Measurements from ENCODE around the gene LTBP3. TPM values are rescaled to one million over a fixed set of nuclear protein-coding genes. Genes with fewer than 3 reads are reported as not detected.

LTBP3 gene
- total RNA-seq, 6 donors from 2014 or later = 99.9 to 479 (median 131) TPM

DNA sequence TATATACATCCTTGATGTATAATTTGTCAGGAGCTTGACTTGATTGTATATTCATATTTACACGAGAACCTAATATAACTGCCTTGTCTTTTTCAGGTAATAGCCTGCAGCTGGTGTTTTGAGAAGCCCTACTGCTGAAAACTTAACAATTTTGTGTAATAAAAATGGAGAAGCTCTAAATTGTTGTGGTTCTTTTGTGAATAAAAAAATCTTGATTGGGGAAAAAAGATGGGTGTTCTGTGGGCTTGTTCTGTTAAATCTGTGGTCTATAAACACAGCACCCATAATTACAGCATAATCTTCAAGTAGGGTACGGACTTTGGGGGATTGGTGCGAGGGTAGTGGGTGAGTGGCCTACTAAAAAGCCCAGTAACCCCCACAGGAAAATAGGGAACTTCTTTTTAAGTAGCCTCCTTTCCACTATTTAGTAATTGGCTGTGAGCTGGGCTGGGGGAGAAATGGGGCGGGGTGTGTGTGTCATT, 51.8 kb downstream of the LTBP3 start:
- no peak for DNase-seq
- ATAC-seq (ENCODE audit: low FRiP score in 2 of 2) = peak in 1 of 2 donors; percentile 4
- H3K9me3 ChIP-seq = no peaks in the 10 kb centered on the region
- peak overlapping the region; percentile 98 to 99 (median 98) for H3K27ac ChIP-seq
- no peaks in the 10 kb centered on the region for H3K27me3 ChIP-seq
- WGBS, 2 donors = 28 to 38% methylated on average over 4 of the region's 4 CpGs
- TF ChIP-seq POLR2AphosphoS5 (IDR thresholded peaks at IDR 0.05) = no peak
- TF ChIP-seq, protein P1, sequence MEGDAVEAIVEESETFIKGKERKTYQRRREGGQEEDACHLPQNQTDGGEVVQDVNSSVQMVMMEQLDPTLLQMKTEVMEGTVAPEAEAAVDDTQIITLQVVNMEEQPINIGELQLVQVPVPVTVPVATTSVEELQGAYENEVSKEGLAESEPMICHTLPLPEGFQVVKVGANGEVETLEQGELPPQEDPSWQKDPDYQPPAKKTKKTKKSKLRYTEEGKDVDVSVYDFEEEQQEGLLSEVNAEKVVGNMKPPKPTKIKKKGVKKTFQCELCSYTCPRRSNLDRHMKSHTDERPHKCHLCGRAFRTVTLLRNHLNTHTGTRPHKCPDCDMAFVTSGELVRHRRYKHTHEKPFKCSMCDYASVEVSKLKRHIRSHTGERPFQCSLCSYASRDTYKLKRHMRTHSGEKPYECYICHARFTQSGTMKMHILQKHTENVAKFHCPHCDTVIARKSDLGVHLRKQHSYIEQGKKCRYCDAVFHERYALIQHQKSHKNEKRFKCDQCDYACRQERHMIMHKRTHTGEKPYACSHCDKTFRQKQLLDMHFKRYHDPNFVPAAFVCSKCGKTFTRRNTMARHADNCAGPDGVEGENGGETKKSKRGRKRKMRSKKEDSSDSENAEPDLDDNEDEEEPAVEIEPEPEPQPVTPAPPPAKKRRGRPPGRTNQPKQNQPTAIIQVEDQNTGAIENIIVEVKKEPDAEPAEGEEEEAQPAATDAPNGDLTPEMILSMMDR (IDR thresholded peaks at IDR 0.05) = no peak
- no peak for TF ChIP-seq EP300 (IDR thresholded peaks at IDR 0.05)
- TF ChIP-seq POLR2A (IDR thresholded peaks at IDR 0.05) = no peak
- H3K36me3 ChIP-seq = peaks cover 37 to 60% (median 39%) of the 10 kb centered on the region in 4 donors
- H3K4me1 ChIP-seq = peaks cover 19 to 57% (median 37%) of the 10 kb centered on the region in 4 donors
- peak overlapping the region in 3 of 4 donors; percentile 65 to 72 (median 67) for H3K4me3 ChIP-seq

DNA sequence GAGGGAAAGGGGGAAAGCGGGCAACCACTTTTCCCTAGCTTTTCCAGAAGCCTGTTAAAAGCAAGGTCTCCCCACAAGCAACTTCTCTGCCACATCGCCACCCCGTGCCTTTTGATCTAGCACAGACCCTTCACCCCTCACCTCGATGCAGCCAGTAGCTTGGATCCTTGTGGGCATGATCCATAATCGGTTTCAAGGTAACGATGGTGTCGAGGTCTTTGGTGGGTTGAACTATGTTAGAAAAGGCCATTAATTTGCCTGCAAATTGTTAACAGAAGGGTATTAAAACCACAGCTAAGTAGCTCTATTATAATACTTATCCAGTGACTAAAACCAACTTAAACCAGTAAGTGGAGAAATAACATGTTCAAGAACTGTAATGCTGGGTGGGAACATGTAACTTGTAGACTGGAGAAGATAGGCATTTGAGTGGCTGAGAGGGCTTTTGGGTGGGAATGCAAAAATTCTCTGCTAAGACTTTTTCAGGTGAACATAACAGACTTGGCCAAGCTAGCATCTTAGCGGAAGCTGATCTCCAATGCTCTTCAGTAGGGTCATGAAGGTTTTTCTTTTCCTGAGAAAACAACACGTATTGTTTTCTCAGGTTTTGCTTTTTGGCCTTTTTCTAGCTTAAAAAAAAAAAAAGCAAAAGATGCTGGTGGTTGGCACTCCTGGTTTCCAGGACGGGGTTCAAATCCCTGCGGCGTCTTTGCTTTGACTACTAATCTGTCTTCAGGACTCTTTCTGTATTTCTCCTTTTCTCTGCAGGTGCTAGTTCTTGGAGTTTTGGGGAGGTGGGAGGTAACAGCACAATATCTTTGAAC, 52.5 kb downstream of the LTBP3 start:
- H3K9me3 ChIP-seq = no peaks in the 10 kb centered on the region
- TF ChIP-seq POLR2AphosphoS5 (IDR thresholded peaks at IDR 0.05) (peak; percentile 78 to 80), EP300 (IDR thresholded peaks at IDR 0.05) (no peak), POLR2A (IDR thresholded peaks at IDR 0.05) (peak in 2 of 4 donors; percentile 2 to 73)
- TF ChIP-seq, protein P1 (IDR thresholded peaks at IDR 0.05) = no peak
- WGBS, 2 donors = 15 to 19% methylated on average over 12 of the region's 12 CpGs
- peaks cover 37 to 66% (median 39%) of the 10 kb centered on the region in 4 donors for H3K36me3 ChIP-seq
- DNase-seq (no peak), ATAC-seq (ENCODE audit: low FRiP score in 2 of 2) (no peak)
- H3K27ac ChIP-seq = peak overlapping the region; percentile 98 to 99 (median 98)
- peaks cover 18 to 53% (median 37%) of the 10 kb centered on the region in 4 donors for H3K4me1 ChIP-seq
- peak overlapping the region; percentile 65 to 75 (median 70) for H3K4me3 ChIP-seq
- no peaks in the 10 kb centered on the region for H3K27me3 ChIP-seq

DNA sequence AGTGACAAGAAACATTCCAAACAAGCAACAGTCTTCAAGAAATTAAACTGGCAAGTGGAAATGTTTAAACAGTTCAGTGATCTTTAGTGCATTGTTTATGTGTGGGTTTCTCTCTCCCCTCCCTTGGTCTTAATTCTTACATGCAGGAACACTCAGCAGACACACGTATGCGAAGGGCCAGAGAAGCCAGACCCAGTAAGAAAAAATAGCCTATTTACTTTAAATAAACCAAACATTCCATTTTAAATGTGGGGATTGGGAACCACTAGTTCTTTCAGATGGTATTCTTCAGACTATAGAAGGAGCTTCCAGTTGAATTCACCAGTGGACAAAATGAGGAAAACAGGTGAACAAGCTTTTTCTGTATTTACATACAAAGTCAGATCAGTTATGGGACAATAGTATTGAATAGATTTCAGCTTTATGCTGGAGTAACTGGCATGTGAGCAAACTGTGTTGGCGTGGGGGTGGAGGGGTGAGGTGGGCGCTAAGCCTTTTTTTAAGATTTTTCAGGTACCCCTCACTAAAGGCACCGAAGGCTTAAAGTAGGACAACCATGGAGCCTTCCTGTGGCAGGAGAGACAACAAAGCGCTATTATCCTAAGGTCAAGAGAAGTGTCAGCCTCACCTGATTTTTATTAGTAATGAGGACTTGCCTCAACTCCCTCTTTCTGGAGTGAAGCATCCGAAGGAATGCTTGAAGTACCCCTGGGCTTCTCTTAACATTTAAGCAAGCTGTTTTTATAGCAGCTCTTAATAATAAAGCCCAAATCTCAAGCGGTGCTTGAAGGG, 53.3 kb downstream of the LTBP3 start:
- Histone ChIP-seq H3K4me1 (peaks cover 14 to 48% (median 34%) of the 10 kb centered on the region in 4 donors), H3K27ac (peak overlapping the region; percentile 98 to 99 (median 98)), H3K9me3 (no peaks in the 10 kb centered on the region), H3K36me3 (peaks cover 37 to 69% (median 39%) of the 10 kb centered on the region in 4 donors), H3K27me3 (no peaks in the 10 kb centered on the region), H3K4me3 (peak overlapping the region; percentile 65 to 75 (median 70))
- peak in 3 of 4 donors; percentile 7 to 47 (median 31) for TF ChIP-seq POLR2A (IDR thresholded peaks at IDR 0.05)
- no peak for TF ChIP-seq POLR2AphosphoS5 (IDR thresholded peaks at IDR 0.05)
- no peak for DNase-seq
- no peak for ATAC-seq (ENCODE audit: low FRiP score in 2 of 2)
- 7 to 11% methylated on average over 8 of the region's 8 CpGs for WGBS, 2 donors

DNA sequence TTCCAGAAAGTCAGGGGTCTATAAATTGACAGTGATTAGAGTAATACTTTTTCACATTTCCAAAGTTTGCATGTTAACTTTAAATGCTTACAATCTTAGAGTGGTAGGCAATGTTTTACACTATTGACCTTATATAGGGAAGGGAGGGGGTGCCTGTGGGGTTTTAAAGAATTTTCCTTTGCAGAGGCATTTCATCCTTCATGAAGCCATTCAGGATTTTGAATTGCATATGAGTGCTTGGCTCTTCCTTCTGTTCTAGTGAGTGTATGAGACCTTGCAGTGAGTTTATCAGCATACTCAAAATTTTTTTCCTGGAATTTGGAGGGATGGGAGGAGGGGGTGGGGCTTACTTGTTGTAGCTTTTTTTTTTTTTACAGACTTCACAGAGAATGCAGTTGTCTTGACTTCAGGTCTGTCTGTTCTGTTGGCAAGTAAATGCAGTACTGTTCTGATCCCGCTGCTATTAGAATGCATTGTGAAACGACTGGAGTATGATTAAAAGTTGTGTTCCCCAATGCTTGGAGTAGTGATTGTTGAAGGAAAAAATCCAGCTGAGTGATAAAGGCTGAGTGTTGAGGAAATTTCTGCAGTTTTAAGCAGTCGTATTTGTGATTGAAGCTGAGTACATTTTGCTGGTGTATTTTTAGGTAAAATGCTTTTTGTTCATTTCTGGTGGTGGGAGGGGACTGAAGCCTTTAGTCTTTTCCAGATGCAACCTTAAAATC, 54.0 kb downstream of the LTBP3 start:
- H3K4me3 ChIP-seq = peak overlapping the region; percentile 65 to 75 (median 70)
- H3K27ac ChIP-seq = peak overlapping the region; percentile 98 to 99 (median 98)
- H3K36me3 ChIP-seq = peaks cover 37 to 69% (median 39%) of the 10 kb centered on the region in 4 donors
- peaks cover 14 to 47% (median 34%) of the 10 kb centered on the region in 4 donors for H3K4me1 ChIP-seq
- 0 to 1% methylated on average over 3 of the region's 3 CpGs for WGBS, 2 donors
- peak; percentile 13 to 69 for TF ChIP-seq POLR2AphosphoS5 (IDR thresholded peaks at IDR 0.05)
- TF ChIP-seq, protein P1 (IDR thresholded peaks at IDR 0.05) = no peak
- no peak for TF ChIP-seq EP300 (IDR thresholded peaks at IDR 0.05)
- peak in 3 of 4 donors; percentile 36 to 53 (median 43) for TF ChIP-seq POLR2A (IDR thresholded peaks at IDR 0.05)
- ATAC-seq (ENCODE audit: low FRiP score in 2 of 2) (no peak), DNase-seq (no peak)
- H3K9me3 ChIP-seq = no peaks in the 10 kb centered on the region
- H3K27me3 ChIP-seq = no peaks in the 10 kb centered on the region
